NCI-H1092 treated with DMSO at 0.1 percent for 48 hours (cell line): ENCODE data around the gene PRKAG1.

Source experiments
- DNase-seq: peaks from one replicate; lab custom pipeline; 2025; lab: John Stamatoyannopoulos, UW

Gene PRKAG1

GRCh38 chr12:48966177-48966895 lies 52.2 kb downstream of the PRKAG1 start:
- no peak for DNase-seq

- DNase-seq = no peak
These were observed 53.2 kb downstream of the PRKAG1 start for GRCh38 chr12:48965298-48965838.

GRCh38 chr12:48961801-48962200 lies 56.8 kb downstream of the PRKAG1 start:
- DNase-seq = no peak

GRCh38 chr12:48961331-48961730 lies 57.2 kb downstream of the PRKAG1 start:
- no peak for DNase-seq

GRCh38 chr12:48960834-48961233 lies 57.7 kb downstream of the PRKAG1 start:
- DNase-seq = no peak

- DNase-seq = no peak
These were observed 60.6 kb downstream of the PRKAG1 start for GRCh38 chr12:48958049-48958388.

GRCh38 chr12:48957141-48958048 lies 61.2 kb downstream of the PRKAG1 start, which contains the start of gene ARF3:
Gene ARF3 (minus strand): TSS chr12:48957487. CDS start chr12:48941095, 16,392 bp downstream.
- peak; percentile 91 for DNase-seq

GRCh38 chr12:48956279-48957140 lies 62.1 kb downstream of the PRKAG1 start:
- DNase-seq = peak; percentile 19

GRCh38 chr12:48954841-48955501 lies 63.6 kb downstream of the PRKAG1 start:
- DNase-seq = no peak

- no peak for DNase-seq
These were observed 64.5 kb downstream of the PRKAG1 start for GRCh38 chr12:48954061-48954460.

GRCh38 chr12:48952691-48953090 lies 65.9 kb downstream of the PRKAG1 start:
- DNase-seq = no peak
